ENCODE measurements around the gene OR10AG1. TPM values are rescaled to one million over a fixed set of nuclear protein-coding genes. Genes with fewer than 3 reads are reported as not detected.

OR10AG1 gene
- total and polyA plus RNA-seq, 4 donors = not detected

- no CpG with 5 or more reads among the region's 2 CpGs for whole genome bisulfite sequencing (ENCODE audit: insufficient coverage)
- Histone ChIP-seq H3K4me3 (ENCODE audit: low read depth, low read length) (no peak within 1 kb of the TSS), H3K27me3 (ENCODE audit: control insufficient read depth, insufficient read depth, low read length) (no peaks in the 10 kb centered on the region), H3K4me1 (ENCODE audit: control insufficient read depth, insufficient read depth, low read length) (no peaks in the 10 kb centered on the region), H3K27ac (ENCODE audit: low read depth, low read length) (no peak within 1 kb of the TSS), H3K36me3 (ENCODE audit: control insufficient read depth, insufficient read depth, low read length) (no peaks in the 10 kb centered on the region), H3K9me3 (ENCODE audit: control insufficient read depth, insufficient read depth, low read length) (no peaks in the 10 kb centered on the region)
- no peak for DNase-seq (ENCODE audit: low read depth in 4 of 6, low spot score in 6 of 6)
Measured at GRCh38 chr11:55936300-55936699, 33.4 kb downstream of the OR10AG1 start, which contains the start of gene OR5I1. Gene OR5I1 (minus strand): TSS chr11:55936400. CDS start chr11:55936400, 0 bp downstream.

GRCh38 chr11:55920537-55920936, 49.2 kb downstream of the OR10AG1 start:
- 81% methylated on average over 4 of the region's 5 CpGs for WGBS (ENCODE audit: insufficient coverage)
- Histone ChIP-seq H3K27ac (ENCODE audit: low read depth, low read length) (no peak overlapping the region), H3K36me3 (ENCODE audit: control insufficient read depth, insufficient read depth, low read length) (no peaks in the 10 kb centered on the region), H3K4me3 (ENCODE audit: low read depth, low read length) (no peak overlapping the region), H3K4me1 (ENCODE audit: control insufficient read depth, insufficient read depth, low read length) (no peaks in the 10 kb centered on the region), H3K27me3 (ENCODE audit: control insufficient read depth, insufficient read depth, low read length) (no peaks in the 10 kb centered on the region), H3K9me3 (ENCODE audit: control insufficient read depth, insufficient read depth, low read length) (peaks cover 2% of the 10 kb centered on the region)
- no peak for DNase-seq (ENCODE audit: low read depth in 4 of 6, low spot score in 6 of 6)

Other genes starting within 250 kb of the OR10AG1 start
- gene OR5D13, start 196.5 kb downstream of the OR10AG1 start, total RNA-seq = not detected
- gene OR5D13, start 196.5 kb downstream of the OR10AG1 start, polyA plus RNA-seq (ENCODE audit: insufficient read length in 2 of 2) = not detected
- gene OR5D14, start 174.4 kb downstream of the OR10AG1 start, total RNA-seq = not detected
- not detected for gene OR5D14, start 174.4 kb downstream of the OR10AG1 start, polyA plus RNA-seq (ENCODE audit: insufficient read length in 2 of 2)
- gene OR5L1, start 158.6 kb downstream of the OR10AG1 start, total RNA-seq = not detected
- gene OR5L1, start 158.6 kb downstream of the OR10AG1 start, polyA plus RNA-seq (ENCODE audit: insufficient read length in 2 of 2) = not detected
- not detected for gene OR5D18, start 150.3 kb downstream of the OR10AG1 start, total RNA-seq
- gene OR5D18, start 150.3 kb downstream of the OR10AG1 start, polyA plus RNA-seq (ENCODE audit: insufficient read length in 2 of 2) = not detected
- gene OR5L2, start 142.7 kb downstream of the OR10AG1 start, total RNA-seq = not detected
- gene OR5L2, start 142.7 kb downstream of the OR10AG1 start, polyA plus RNA-seq (ENCODE audit: insufficient read length in 2 of 2) = not detected
- not detected for gene OR5D16, start 131.2 kb downstream of the OR10AG1 start, total RNA-seq
- gene OR5D16, start 131.2 kb downstream of the OR10AG1 start, polyA plus RNA-seq (ENCODE audit: insufficient read length in 2 of 2) = not detected
- gene TRIM51, start 86.6 kb downstream of the OR10AG1 start, total RNA-seq = not detected
- gene TRIM51, start 86.6 kb downstream of the OR10AG1 start, polyA plus RNA-seq (ENCODE audit: insufficient read length in 2 of 2) = not detected
- gene OR5W2, start 55.4 kb downstream of the OR10AG1 start, total RNA-seq = not detected
- not detected for gene OR5W2, start 55.4 kb downstream of the OR10AG1 start, polyA plus RNA-seq (ENCODE audit: insufficient read length in 2 of 2)
- not detected for gene OR5I1, start 33.5 kb downstream of the OR10AG1 start, total RNA-seq
- gene OR5I1, start 33.5 kb downstream of the OR10AG1 start, polyA plus RNA-seq (ENCODE audit: insufficient read length in 2 of 2) = not detected
- not detected for gene OR5F1, start 24.7 kb upstream of the OR10AG1 start, total RNA-seq
- gene OR5F1, start 24.7 kb upstream of the OR10AG1 start, polyA plus RNA-seq (ENCODE audit: insufficient read length in 2 of 2) = not detected
- not detected for gene OR5AS1, start 57.7 kb upstream of the OR10AG1 start, total RNA-seq
- gene OR5AS1, start 57.7 kb upstream of the OR10AG1 start, polyA plus RNA-seq (ENCODE audit: insufficient read length in 2 of 2) = under 1 TPM; 0.05 TPM
- gene OR8I2, start 123.4 kb upstream of the OR10AG1 start, total RNA-seq = not detected
- not detected for gene OR8I2, start 123.4 kb upstream of the OR10AG1 start, polyA plus RNA-seq (ENCODE audit: insufficient read length in 2 of 2)
- gene OR8H2, start 133.7 kb upstream of the OR10AG1 start, total RNA-seq = not detected
- gene OR8H2, start 133.7 kb upstream of the OR10AG1 start, polyA plus RNA-seq (ENCODE audit: insufficient read length in 2 of 2) = not detected
- not detected for gene OR8H3, start 152.4 kb upstream of the OR10AG1 start, total RNA-seq
- gene OR8H3, start 152.4 kb upstream of the OR10AG1 start, polyA plus RNA-seq (ENCODE audit: insufficient read length in 2 of 2) = not detected
- not detected for gene OR8J3, start 170.3 kb upstream of the OR10AG1 start, total RNA-seq
- not detected for gene OR8J3, start 170.3 kb upstream of the OR10AG1 start, polyA plus RNA-seq (ENCODE audit: insufficient read length in 2 of 2)
- gene OR8K5, start 190.4 kb upstream of the OR10AG1 start, total RNA-seq = not detected
- gene OR8K5, start 190.4 kb upstream of the OR10AG1 start, polyA plus RNA-seq (ENCODE audit: insufficient read length in 2 of 2) = not detected
- not detected for gene OR5J2, start 206.7 kb upstream of the OR10AG1 start, total RNA-seq
- not detected for gene OR5J2, start 206.7 kb upstream of the OR10AG1 start, polyA plus RNA-seq (ENCODE audit: insufficient read length in 2 of 2)